HL-60 (cell line): Measurements from ENCODE around the gene DNAJC2.
"Not testable (repeated sequence)": the region's sequence is repeated elsewhere in the genome, so short reads cannot be mapped to it uniquely, and the experiment has no call there.

Experiments used
- DNase-seq, 2 experiments: peaks; one replicate each; pipeline ENCODE4 v3.0.0-alpha.2; 2010 to 2020; ENCODE audit warnings: low read depth in 1 of 2, low spot score in 1 of 2
- H3K27ac ChIP-seq: fragments of 250-450 bp; sonication (Bioruptor Pico); replicated peaks from 2 replicates; pipeline ENCODE4 v1.5.1; 2020; ENCODE audit warnings: mild to moderate bottlenecking, moderate library complexity
- H3K27me3 ChIP-seq: fragments of 250-450 bp; sonication (Bioruptor Pico); 2 replicates; pipeline ENCODE4 v1.5.1; 2021; ENCODE audit warnings: mild to moderate bottlenecking, moderate library complexity; ENCODE audit not compliant: insufficient read depth, poor library complexity, severe bottlenecking
- H3K4me3 ChIP-seq: replicated peaks from 2 replicates; pipeline ENCODE4 v1.5.1; 2011; ENCODE audit warnings: mild to moderate bottlenecking, control low read depth, low read length; ENCODE audit not compliant: insufficient read depth
- GABPA ChIP-seq: IDR thresholded peaks from 2 replicates; pipeline ENCODE4 v1.6.1; 2012; ENCODE audit warnings: low read depth
- POLR2AphosphoS5 ChIP-seq: IDR thresholded peaks from 2 replicates; pipeline ENCODE4 v1.6.1; 2012; ENCODE audit warnings: low read depth
- SPI1 ChIP-seq: IDR thresholded peaks from 2 replicates; pipeline ENCODE4 v1.6.1; 2012; ENCODE audit warnings: low read depth, mild to moderate bottlenecking, borderline replicate concordance
- TF ChIP-seq, protein P1 (sequence below): IDR thresholded peaks from 2 replicates; pipeline ENCODE4 v1.6.1; 2012; ENCODE audit warnings: low read depth; ENCODE audit not compliant: insufficient replicate concordance
- TF ChIP-seq, protein P2 (sequence below): IDR thresholded peaks from one replicate; pipeline ENCODE4 v1.5.1; 2011; ENCODE audit warnings: low read length, control low read depth, inconsistent platforms; ENCODE audit not compliant: insufficient read depth

The DNAJC2 gene

DNA sequence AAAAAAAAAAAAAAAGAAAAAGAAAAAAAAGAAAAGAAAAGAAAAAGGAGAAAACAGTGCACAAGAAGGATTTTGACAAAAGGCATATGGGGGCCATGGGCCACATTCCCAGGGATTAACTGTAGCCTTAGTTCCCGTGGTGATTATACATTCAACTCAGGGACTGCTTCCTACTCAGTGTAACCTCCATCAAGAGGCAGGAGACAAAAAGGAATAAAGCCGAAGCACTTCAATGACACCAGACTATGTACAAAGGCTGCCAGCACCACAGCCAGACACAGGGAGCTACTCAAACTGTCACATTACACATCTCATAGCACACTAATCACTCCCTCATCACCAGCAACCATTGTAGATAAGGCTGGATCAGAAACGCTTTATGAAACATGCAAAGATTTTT is 52.4 kb downstream of the DNAJC2 start:
- no peak overlapping the region for H3K4me3 ChIP-seq
- H3K27me3 ChIP-seq, result no peaks in the 10 kb centered on the region
- DNase-seq, result no peak
- no peak overlapping the region for H3K27ac ChIP-seq
- TF ChIP-seq POLR2AphosphoS5, result no peak
- TF ChIP-seq, protein P1, sequence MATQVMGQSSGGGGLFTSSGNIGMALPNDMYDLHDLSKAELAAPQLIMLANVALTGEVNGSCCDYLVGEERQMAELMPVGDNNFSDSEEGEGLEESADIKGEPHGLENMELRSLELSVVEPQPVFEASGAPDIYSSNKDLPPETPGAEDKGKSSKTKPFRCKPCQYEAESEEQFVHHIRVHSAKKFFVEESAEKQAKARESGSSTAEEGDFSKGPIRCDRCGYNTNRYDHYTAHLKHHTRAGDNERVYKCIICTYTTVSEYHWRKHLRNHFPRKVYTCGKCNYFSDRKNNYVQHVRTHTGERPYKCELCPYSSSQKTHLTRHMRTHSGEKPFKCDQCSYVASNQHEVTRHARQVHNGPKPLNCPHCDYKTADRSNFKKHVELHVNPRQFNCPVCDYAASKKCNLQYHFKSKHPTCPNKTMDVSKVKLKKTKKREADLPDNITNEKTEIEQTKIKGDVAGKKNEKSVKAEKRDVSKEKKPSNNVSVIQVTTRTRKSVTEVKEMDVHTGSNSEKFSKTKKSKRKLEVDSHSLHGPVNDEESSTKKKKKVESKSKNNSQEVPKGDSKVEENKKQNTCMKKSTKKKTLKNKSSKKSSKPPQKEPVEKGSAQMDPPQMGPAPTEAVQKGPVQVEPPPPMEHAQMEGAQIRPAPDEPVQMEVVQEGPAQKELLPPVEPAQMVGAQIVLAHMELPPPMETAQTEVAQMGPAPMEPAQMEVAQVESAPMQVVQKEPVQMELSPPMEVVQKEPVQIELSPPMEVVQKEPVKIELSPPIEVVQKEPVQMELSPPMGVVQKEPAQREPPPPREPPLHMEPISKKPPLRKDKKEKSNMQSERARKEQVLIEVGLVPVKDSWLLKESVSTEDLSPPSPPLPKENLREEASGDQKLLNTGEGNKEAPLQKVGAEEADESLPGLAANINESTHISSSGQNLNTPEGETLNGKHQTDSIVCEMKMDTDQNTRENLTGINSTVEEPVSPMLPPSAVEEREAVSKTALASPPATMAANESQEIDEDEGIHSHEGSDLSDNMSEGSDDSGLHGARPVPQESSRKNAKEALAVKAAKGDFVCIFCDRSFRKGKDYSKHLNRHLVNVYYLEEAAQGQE, result no peak
- TF ChIP-seq, protein P2, sequence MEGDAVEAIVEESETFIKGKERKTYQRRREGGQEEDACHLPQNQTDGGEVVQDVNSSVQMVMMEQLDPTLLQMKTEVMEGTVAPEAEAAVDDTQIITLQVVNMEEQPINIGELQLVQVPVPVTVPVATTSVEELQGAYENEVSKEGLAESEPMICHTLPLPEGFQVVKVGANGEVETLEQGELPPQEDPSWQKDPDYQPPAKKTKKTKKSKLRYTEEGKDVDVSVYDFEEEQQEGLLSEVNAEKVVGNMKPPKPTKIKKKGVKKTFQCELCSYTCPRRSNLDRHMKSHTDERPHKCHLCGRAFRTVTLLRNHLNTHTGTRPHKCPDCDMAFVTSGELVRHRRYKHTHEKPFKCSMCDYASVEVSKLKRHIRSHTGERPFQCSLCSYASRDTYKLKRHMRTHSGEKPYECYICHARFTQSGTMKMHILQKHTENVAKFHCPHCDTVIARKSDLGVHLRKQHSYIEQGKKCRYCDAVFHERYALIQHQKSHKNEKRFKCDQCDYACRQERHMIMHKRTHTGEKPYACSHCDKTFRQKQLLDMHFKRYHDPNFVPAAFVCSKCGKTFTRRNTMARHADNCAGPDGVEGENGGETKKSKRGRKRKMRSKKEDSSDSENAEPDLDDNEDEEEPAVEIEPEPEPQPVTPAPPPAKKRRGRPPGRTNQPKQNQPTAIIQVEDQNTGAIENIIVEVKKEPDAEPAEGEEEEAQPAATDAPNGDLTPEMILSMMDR, result no peak
- TF ChIP-seq GABPA, result no peak
- TF ChIP-seq SPI1, result no peak

DNA sequence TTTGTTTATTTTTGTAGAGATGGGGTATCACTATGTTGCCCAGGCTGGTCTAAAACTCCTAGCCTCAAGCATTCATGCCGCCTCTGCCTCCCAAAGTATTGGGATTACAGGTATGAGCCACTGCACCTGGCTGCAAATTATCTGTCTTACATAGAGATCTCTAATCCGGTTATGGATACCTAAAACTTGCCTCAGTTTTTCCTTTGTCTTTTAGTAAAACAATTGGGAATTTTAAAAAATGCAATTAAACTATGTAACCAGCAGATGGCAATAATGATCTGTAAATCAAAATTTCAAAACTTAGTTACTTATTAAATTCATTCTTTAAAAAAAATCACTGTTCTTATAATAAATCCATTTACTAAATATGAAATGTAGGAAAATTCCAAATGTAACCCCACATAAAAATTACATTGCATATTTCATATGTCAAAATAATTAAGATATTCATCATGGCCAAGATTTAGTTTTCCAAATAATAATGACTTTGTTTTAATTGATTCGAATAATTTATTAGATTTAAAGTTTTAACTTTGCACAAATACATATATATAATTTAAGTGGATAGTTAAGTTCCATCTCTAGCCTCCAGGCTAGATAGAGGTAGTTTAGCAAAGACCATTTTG is 61.7 kb downstream of the DNAJC2 start:
- H3K27me3 ChIP-seq, H3K4me3 ChIP-seq, DNase-seq, H3K27ac ChIP-seq: not testable (repeated sequence)

DNA sequence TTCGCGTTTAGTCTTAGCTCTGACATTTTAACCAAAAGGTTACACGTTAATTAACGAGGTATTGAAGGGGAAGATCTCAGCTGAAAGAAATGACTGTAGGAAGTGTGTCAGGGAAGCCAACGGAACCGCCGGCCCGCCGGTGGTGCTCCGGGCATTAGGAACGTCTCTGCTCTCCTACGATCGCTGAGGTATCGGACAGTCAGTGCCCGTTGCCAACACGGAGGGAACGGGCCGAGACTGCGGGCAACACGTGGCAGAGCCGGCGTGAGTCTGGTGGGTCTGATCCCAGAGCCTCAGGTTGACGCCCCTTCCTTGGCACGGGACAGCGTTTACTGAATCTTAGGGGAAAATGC is 63.8 kb downstream of the DNAJC2 start:
- H3K27me3 ChIP-seq, result not testable (repeated sequence)
- Histone ChIP-seq H3K4me3 (peak overlapping the region; percentile 46), H3K27ac (peak overlapping the region; percentile 78)
- DNase-seq, result peak in 1 of 2 experiments; percentile 3

DNA sequence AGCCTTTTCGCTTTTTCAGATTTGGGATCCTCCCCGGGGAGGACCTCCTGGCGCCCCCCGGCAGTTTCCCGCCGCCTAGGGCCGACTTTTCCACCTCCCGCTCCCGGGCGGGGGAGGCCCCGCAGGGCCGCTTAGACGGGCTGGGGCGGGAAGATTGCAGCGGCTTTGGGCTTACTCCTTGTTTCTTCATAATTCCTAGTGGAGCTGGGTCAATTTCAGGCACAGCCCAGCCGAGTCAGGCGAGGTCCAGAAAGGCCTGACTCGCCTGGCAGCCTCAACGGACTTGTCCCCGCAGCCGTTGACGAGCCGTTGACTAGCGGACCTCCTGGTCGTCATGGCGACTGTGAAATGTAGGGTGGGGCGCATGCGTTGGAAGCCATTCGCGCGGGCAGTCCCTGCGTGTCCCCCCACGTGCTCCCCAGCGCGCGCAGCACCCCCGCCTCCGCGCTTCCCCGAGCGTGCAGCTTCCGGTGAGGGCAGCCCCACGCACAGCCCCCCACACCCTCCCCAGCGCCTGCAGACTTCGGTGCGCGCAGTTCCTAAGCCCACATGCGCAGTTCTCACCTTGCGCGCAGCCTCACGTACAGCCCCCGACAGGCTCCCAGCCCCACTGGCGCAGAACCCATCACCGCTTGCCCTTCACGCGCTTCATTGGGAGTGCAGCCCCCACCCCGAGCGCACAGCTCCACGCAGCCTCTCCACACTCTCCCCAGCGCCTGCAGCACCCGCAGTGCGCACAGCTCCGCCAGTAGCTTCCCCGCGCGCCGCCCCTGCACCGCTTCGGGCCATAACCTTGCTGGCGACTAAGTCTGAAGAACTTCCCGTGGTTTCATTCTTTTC is 64.4 kb downstream of the DNAJC2 start:
- DNase-seq, result peak; percentile 73 to 89
- Histone ChIP-seq H3K27ac (peak overlapping the region; percentile 78), H3K4me3 (peak overlapping the region; percentile 46)
- not testable (repeated sequence) for H3K27me3 ChIP-seq
- TF ChIP-seq POLR2AphosphoS5, result peak; percentile 67

DNA sequence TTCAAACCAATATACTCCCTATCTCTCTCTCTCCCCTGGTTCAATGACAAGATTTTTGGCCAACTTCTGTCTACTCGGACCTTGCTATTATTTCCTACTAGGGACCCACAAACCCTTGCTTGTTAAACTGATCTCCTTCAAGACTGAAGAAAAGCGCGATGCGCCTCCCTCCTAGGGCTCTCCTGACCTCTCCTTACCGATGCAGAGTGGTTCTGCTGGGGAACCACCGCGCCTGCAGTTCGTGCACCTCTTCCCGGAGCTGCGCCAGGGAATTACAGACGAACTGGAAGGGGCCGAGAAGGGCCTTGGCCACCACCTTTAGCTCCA is 65.0 kb downstream of the DNAJC2 start:
- Histone ChIP-seq H3K4me3 (peak overlapping the region; percentile 46), H3K27ac (peak overlapping the region; percentile 78)
- DNase-seq, result peak; percentile 20 to 42
- not testable (repeated sequence) for H3K27me3 ChIP-seq

DNA sequence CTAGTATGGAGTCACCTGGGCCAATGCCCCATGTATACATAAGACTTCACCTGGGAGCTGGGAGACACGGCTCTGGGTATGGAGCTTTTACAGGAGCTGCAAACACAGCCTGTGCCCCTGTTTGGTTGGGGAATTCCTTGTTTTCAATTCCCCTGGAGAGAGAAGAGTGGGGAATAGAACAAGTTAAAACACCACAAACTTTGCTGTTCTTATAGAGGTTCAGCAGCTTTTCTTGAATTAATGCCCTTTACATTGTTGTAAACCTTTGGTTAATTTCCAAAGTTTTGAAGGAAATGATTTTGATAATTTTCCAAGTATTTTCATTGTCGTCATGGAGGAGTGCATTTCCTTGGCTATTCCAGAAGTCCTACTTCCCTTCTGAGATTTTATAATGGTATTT is 66.4 kb downstream of the DNAJC2 start:
- DNase-seq, H3K4me3 ChIP-seq, H3K27me3 ChIP-seq, H3K27ac ChIP-seq: not testable (repeated sequence)

DNA sequence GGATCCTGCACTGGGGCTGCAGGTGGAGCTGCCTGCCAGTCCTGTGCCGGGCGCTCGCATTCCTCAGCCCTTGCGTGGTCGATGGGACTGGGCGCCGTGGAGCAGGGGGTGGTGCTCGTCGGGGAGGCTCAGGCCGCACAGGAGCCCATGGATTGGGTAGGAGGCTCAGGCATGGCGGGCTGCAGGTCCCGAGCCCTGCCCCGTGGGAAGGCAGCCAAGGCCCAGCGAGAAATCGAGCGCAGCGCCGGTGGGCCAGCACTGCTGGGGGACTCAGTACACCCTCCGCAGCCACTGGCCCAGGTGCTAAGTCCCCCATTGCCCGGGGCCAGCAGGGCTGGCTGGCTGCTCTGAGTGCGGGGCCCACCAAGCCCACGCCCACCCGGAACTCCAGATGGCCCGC is 69.7 kb downstream of the DNAJC2 start:
- DNase-seq, H3K27ac ChIP-seq, H3K4me3 ChIP-seq, H3K27me3 ChIP-seq: not testable (repeated sequence)

DNA sequence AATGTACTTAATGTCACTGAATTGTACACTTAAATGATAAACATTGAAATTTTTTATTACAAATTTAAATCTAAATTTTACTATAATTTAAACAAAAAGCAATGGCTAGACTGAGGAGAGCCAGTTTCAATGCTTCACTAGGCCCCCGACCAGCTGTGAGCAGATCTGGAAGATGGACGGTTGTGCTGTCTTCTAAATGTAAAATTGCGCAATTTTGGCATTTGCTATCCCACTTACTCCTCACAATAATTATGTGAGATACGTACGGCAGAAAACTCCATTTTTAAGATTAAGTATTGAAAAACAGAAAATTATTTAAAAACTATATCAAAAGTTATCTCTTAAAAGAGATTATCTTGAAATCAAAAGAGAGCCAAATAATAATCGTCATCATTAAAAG is 71.2 kb downstream of the DNAJC2 start:
- not testable (repeated sequence) for H3K27ac ChIP-seq, H3K4me3 ChIP-seq, H3K27me3 ChIP-seq, DNase-seq

DNA sequence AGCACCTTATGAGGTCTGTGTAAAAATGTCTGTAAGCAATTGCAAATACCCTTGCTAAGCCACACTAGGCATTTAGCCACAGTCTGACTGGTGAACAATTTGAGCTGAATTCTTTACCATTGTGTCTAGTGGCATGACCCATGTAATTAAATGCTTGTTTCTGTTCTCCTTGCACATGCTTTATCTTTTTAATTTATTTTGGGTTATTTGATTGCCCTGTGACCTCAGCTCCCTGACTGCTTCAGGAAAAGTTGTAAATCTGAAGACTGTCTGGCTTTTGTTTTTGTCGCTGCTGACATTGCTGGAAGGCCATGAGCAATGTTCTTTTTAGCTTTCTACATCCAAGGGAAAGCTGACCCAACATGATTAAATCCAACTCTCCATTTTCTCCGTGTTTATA is 78.3 kb downstream of the DNAJC2 start:
- not testable (repeated sequence) for H3K27me3 ChIP-seq, DNase-seq, H3K4me3 ChIP-seq, H3K27ac ChIP-seq

DNA sequence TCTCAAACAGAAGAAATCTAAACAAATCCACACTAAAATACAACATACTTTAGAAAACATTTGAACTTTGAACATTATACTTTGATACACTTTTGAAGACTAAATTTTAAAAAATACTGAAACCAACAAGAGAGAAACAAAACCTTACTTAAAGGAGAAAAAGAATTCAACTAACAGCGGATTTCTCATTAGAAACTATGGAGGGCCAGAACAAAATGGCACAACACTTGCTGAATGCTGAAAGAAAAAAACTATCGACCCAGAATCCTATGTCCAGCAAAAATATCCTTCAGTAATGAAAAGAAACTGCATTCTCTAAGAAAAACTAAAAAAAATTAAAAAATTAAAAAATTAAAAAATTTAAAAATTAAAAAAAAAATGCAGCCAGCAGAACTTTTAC is 80.5 kb downstream of the DNAJC2 start:
- not testable (repeated sequence) for H3K4me3 ChIP-seq, DNase-seq, H3K27ac ChIP-seq, H3K27me3 ChIP-seq
